NCI-H526 (cell line): Measurements from ENCODE around the gene CGGBP1.
A peak's percentile ranks its signal among the peaks of the same experiment; 100 is the strongest.
"Not testable (repeated sequence)": the region's sequence is repeated elsewhere in the genome, so short reads cannot be mapped to it uniquely, and the experiment has no call there.

Experiments
- DNase-seq, 2 experiments: peaks; one replicate each; lab custom pipeline; 2025; lab: John Stamatoyannopoulos, UW

Gene CGGBP1

DNA sequence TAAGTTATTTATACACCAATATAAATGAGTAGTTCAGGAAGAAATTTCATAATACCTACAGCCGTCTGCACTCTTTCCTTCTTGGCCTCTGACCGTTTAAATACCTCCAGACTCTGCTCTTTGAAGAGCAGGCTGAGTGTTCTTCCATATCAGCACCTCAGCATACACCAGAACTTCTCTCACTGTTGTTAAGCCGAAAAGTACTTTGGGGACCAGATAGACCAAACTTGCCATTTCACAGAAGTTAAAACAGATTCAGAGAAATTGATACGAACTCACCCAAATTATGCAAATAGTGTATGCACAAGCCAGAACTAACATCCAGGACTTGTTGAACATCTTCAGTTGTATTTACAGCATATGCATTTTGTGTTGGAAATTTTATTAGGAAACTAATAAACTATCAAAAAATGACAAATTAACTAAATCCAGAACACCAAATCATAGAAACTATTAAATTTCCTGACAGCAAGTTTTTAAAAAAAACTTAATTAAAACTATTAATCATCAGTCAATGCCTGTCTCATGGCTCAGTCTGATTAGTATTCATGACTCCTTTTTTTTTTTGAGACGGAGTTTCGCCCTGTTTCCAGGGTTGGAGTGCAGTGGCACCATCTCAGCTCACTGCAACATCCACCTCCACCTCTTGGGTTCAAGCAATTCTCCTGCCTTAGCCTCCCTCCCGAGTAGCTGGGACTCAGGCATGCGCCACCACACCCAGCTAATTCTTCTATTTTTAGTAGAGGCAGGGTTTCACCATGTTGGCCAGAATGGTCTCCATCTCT lies 24.1 kb downstream of the CGGBP1 start:
- DNase-seq = no peak

DNA sequence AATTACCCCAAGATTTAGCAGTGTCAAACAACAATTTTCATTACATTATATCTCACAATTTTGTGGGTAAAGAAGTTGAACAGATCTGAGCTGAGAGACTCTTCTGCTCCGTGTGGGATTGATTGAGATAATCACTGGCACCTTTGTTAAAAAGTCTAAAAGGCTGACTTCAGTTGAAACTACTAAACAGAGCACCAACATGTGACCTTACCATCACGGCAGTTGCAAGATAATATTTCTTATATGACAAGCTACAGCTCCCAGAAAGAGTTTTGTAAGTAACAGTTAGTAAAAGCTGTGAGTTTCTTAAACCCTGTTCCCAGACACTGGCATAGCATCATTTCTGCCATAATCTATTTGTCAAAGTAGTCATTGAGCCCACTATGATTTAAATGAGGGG lies 25.0 kb downstream of the CGGBP1 start:
- no peak for DNase-seq

DNA sequence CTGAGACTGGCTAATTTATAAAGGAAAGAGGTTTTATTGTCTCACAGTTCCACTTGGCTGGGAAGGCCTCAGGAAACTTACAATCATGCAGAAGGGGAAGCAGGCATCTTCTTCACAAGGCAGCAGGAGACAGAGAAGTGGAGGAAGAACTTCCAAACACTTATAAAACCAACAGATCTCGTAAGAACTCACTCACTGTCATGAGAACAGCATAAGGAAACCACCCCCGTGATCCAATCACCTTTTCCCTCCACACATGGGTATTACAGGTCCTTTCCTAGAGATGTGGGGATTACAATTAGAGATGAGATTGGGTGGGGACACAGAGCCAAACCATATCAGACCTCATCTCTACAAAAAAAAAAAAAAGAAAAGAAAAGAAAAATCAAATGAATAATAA lies 25.7 kb downstream of the CGGBP1 start:
- no peak for DNase-seq

DNA sequence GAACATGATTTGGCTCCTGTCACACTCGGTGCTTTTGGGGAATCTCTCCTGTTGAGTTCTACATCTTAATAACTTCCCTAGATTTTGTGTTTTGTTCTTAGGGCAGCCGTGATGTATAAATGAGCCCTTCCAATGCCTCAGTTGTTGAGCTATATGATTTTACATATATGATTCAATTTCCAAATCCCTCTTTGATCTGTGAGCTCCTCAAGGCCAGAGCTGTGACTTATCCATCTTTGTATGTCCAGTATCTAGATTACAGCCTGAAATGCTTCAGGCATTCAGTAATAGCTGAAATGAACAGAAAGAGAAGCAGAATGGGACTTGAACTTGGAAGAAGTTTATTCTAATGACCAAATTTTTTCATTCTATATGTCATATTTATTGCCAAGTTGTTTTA lies 26.6 kb downstream of the CGGBP1 start:
- DNase-seq = no peak

DNA sequence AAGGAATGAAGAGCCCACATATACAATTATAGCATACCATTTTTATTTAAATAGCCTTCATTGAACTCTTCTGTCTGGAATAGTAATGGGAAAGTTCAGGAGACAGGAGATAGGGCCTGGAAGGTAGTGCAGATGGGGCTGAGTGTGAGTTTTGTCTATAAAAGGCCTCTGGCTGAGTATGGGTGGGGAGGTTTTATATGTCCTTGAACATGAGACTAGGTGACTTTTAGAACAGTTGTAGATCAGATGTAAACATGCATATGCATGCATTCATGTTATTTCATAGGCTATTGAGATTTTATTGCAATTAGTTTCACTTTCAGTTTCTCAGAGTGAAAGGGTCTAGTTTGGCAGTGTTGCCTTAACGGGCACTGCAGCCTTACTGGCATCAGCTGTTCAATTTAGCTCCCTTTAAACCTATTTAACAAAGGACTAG lies 27.1 kb downstream of the CGGBP1 start:
- DNase-seq = no peak

DNA sequence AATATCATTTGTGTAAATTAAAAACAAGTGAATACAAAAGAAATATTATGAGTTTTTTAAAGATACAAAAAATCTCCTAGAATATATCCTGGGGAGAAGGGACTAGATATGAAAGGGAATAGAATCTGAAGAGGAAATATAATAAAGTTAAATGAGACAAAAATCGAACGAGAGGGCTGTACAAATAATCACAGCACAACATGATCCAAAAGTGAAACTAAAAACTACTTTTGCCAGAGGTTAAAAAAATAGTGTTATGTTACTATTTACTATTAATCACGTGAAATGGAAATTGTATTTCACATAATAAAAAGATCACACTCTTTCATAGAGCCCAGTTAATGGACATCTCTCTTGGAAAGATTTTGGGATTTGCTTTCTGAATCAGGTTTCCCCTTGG lies 28.6 kb downstream of the CGGBP1 start:
- DNase-seq = no peak

DNA sequence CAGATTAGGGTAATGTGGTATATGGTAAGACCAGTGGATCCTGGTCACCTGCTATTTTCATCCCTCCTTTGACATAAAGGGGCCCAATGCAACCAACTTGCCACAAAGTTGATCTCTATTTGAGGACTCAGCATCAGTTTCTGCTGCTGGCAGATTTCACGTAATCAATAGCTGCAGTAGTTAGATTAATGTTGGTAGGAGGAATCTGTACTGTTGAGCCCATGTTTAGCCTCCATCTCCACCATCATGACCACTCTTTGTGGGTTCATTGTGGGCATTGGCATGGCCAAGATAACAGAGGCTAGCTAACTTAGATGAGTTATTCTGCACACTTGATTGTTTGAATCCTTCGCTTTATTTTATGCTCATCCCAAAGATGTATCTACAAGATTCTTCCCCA lies 29.9 kb downstream of the CGGBP1 start:
- no peak for DNase-seq

DNA sequence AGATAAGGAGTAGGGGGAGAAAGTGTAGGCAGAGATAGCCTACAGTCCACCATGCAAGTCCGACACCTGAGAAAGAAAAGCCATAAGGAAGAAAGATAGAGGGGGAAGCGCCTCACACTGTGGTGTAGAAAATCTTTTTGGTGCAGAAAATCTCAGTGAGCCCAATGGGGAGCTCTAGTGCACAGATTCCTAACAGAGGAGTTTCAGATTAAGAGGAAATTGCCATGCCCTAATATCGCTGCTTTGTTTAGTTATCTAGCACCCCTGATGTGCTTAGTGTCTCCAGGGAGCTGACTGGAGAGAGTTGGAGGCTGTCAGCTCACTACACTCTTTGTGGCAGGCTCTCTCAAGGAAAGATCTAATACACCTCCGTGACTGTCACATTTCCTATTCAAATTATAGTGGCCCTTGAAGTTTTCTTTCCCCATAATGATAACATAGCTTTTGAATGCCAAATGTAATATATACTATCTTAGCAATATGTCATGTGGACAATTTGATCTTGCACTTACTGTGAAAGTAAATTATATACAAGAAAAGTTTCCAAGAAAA lies 33.7 kb downstream of the CGGBP1 start:
- no peak for DNase-seq

DNA sequence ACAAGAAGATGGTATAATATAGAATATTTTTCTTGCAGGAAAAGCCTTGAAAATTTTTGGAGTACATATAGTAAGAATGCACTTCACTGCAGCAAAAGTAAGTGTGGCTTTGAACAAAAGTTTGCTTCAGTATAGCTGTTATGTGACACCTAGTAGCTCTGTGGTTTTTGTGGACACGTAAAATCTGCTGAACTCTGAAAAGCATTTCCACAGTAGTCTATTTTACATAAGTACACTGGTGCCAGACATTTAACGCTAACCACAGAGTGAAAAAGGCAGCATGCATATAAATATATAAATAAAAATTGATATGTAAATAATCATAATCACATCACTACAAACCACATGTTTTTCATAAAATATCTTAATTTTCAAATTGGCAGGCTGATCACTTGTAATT lies 39.8 kb downstream of the CGGBP1 start:
- peak; percentile 79 to 83 for DNase-seq

DNA sequence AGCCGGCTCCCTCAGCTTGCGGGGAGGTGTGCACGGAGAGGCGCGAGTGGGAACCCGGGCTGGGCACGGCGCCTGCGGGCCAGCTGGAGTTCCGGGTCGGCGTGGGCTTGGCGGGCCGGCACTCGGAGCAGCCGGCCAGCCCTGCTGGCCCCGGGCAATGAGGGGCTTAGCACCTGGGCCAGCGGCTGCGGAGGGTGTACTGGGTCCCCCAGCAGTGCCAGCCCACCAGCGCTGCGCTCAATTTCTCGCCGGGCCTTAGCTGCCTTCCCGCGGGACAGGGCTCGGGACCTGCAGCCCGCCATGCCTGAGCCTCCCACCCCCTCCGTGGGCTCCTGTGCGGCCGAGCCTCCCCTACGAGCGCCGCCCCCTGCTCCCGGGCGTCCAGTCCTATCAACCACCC lies 43.1 kb downstream of the CGGBP1 start:
- DNase-seq = not testable (repeated sequence)

DNA sequence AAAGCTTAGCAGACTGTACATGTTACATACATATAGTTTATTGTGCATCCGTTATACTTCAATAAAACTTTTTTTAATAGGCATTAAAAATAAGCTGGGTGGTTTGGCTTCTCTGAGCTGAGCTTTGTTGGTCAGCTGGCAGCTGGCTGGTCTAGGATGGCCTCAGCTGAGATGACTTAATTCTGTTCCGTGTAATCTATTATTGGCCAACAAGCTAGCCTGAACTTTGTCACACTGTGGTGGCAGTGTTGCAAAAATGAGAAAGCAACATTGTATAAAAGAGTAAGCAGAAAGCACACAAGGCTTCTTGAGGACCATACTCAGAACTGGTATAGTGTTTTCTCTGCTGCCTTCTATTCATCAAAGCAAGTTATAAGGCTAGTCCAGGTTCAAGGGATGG lies 45.2 kb downstream of the CGGBP1 start:
- no peak for DNase-seq

DNA sequence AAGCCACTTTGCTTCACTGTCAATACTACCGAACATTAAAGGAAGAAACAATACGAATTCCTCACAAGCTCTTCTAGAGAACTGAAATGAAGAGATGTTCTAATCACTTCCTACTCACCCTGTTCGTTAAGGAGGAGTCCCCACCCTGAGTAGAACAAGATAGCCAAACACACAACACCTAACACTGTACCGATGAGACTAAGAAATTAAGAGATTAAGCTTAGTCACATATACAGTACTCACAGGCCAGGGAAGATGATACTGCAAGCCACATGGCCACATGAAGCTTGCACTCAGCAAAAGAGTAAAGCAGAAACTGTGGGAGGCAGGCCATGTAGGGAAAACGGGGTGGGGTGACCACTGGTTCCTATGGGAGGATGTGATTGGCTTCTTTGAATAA lies 48.0 kb downstream of the CGGBP1 start:
- DNase-seq = no peak

DNA sequence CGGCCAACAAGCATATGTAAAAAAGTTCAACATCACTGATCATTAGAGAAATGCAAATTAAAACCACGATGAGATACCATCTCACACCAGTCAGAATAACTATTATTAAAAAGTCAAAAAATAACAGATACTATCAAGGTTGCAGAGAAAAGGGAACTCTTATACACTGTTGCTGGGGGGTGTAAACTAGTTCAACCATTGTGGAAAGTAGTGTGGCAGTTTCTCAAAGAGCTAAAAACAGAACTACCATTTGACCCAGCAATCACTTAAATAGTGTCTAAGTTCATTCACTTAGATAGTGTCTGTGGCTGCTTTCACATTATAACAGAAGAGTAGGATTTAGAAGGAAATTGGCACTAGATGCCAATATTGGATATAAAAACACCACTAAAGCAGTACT lies 49.7 kb downstream of the CGGBP1 start:
- no peak for DNase-seq

DNA sequence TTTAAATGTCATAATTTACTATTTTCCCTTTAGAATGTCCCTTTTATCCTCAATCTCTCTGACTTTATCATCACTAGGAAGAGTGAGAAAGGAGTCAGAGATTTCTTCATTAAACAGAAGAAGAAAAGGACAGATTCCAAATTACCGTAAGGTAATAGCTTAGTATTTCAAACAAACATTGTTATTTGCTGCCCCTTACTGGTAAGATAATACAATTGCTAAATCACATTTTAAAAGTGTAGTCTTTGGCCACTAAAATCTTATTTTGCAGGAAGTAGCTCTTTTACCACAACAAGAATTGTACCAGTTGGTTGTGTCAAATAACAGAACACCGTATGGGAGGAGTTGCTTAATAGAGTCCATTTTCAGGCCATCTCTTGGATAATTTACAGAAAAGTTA lies 53.7 kb downstream of the CGGBP1 start:
- DNase-seq = peak in 1 of 2 experiments; percentile 27

DNA sequence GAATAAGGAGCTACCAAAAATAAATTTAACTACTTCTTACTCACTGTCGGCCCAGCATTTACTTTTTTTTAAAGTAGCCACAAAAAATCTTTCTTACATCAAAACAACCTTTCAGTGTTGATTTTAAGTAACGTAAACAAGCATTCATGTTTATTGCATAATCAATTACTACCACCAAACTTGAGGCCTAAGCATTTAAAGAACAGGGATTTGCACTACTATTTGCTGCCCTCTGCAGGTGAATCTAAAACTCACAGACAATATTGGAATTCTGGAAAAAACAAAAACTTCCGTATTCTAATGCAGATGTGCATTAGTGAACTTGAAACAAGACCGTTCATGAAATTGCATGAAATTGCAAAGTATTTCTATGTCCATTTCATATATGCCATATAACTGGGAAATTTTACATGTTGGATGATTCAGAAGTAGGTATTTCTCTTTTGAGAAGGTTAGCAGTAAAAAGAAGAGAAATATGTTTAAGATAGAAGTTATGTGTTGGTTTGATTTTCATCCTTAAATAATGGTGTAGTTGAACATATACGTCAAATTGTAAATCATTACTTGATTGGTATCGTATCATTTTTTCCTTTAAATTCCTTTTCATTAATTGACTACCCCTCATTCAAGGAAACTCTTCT lies 55.6 kb downstream of the CGGBP1 start:
- DNase-seq = peak in 1 of 2 experiments; percentile 45

DNA sequence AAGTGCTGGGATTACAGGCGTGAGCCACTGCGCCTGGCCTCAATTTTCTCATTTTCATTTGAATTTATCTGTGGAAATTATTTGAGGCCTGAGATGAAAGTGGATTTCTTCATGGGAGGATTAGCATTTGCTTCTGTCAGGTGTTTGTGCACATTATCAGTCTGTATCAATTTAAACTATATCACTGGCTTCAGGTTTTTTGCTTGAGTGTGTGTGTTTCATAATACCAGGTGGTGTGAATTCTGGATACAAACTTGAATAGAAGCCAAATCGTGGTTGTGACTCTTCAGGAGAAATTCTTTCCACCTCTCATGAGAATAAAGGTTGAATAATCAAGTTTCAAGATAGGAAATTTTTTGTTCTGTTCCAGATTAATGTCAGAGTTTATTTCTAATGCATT lies 56.4 kb downstream of the CGGBP1 start:
- no peak for DNase-seq
